Activated B cell treated with CpG ODN at 0.5 μM for 24 hours (primary cell): ENCODE measurements around the gene MIDN. TPM values are rescaled to one million over a fixed set of nuclear protein-coding genes. Genes with fewer than 3 reads are reported as not detected.

Experiments used
- ATAC-seq: fragments of 200-7000 bp; cut with Tn5 transposase; one replicate; pipeline ENCODE4 v1.10.0; 2021; ENCODE audit warnings: low read depth, mild to moderate bottlenecking, moderate library complexity
- CTCF ChIA-PET: fragments of 350-600 bp; sonication (Branson Sonifier 250); formaldehyde crosslinking; loops from one replicate; lab custom pipeline; 2021; ENCODE audit warnings: antibody characterized with exemption; lab: Charles Lee
- POLR2A ChIA-PET: fragments of 350-600 bp; sonication (Branson Sonifier 250); formaldehyde crosslinking; loops from one replicate; lab custom pipeline; 2021; ENCODE audit warnings: antibody characterized with exemption; lab: Charles Lee
- DNase-seq: peaks from one replicate; pipeline ENCODE4 v3.0.0; 2022
- H3K27ac Mint-ChIP-seq: one replicate; pipeline ENCODE4 v1.8.0; 2020; ENCODE audit warnings: mixed read lengths
- H3K27me3 Mint-ChIP-seq: one replicate; pipeline ENCODE4 v1.8.0; 2021; ENCODE audit warnings: mixed read lengths
- H3K36me3 Mint-ChIP-seq: one replicate; pipeline ENCODE4 v1.8.0; 2021; ENCODE audit warnings: low read depth, mixed read lengths
- H3K4me1 Mint-ChIP-seq: one replicate; pipeline ENCODE4 v1.8.0; 2021; ENCODE audit warnings: mixed read lengths
- H3K4me3 Mint-ChIP-seq: one replicate; pipeline ENCODE4 v1.8.0; 2020; ENCODE audit warnings: mild to moderate bottlenecking, mixed read lengths
- H3K9me3 Mint-ChIP-seq: one replicate; pipeline ENCODE4 v1.8.0; 2020; ENCODE audit warnings: mixed read lengths
- CTCF ChIP-seq: fragments of 200-600 bp; IDR thresholded peaks from one replicate; pipeline ENCODE4 v1.8.0; 2022; ENCODE audit warnings: antibody characterized with exemption, mild to moderate bottlenecking
- intact Hi-C: fragments of 100-400 bp; cut with micrococcal nuclease; formaldehyde crosslinking; loops from one replicate; pipeline ENCODE4 v1.15.1; 2024
- total RNA-seq: library from RNA; stranded (reverse); gene quantifications from 2 replicates; pipeline ENCODE4 v1.2.3, GENCODE V29; 2022

MIDN gene
- total RNA-seq, 1 donor from 2014 or later: 68.4 TPM

GRCh38 chr19:1273263-1274041 is 25.1 kb downstream of the MIDN start:
- Mint-ChIP-seq H3K4me3 (peak overlapping the region; percentile 44), H3K27ac (peak overlapping the region; percentile 63), H3K36me3 (peaks cover 59% of the 10 kb centered on the region), H3K9me3 (no peaks in the 10 kb centered on the region), H3K27me3 (no peaks in the 10 kb centered on the region), H3K4me1 (peaks cover 57% of the 10 kb centered on the region)
- no peak for DNase-seq
- intact Hi-C loops: no loop called here
- CTCF ChIA-PET: interaction anchor here (2.9 kb wide), 1 partner anchor 29 kb away, joined by 14 read pairs; no protein-coding TSS in a partner anchor
- no peak for ATAC-seq
- POLR2A ChIA-PET: interaction anchor here (0.6 to 4.0 kb wide), 12 partner anchors 8 to 780 kb away, joined by 3 to 33 read pairs (median 6); no protein-coding TSS in a partner anchor
- no peak for TF ChIP-seq CTCF

- Mint-ChIP-seq H3K36me3 (peaks cover 62% of the 10 kb centered on the region), H3K27ac (peak overlapping the region; percentile 63), H3K27me3 (no peaks in the 10 kb centered on the region), H3K4me1 (peaks cover 50% of the 10 kb centered on the region), H3K9me3 (no peaks in the 10 kb centered on the region), H3K4me3 (peak overlapping the region; percentile 35)
- ATAC-seq (no peak), DNase-seq (no peak)
- ChIA-PET POLR2A (interaction anchor here (0.6 to 4.0 kb wide), 6 partner anchors 9 to 197 kb away, joined by 4 to 33 read pairs (median 9); no protein-coding TSS in a partner anchor), CTCF (interaction anchor here (2.9 kb wide), 1 partner anchor 30 kb away, joined by 14 read pairs; no protein-coding TSS in a partner anchor)
- no peak for TF ChIP-seq CTCF
- intact Hi-C loops: no loop called here
Observed at GRCh38 chr19:1274081-1274851, 25.9 kb downstream of the MIDN start.

DNA sequence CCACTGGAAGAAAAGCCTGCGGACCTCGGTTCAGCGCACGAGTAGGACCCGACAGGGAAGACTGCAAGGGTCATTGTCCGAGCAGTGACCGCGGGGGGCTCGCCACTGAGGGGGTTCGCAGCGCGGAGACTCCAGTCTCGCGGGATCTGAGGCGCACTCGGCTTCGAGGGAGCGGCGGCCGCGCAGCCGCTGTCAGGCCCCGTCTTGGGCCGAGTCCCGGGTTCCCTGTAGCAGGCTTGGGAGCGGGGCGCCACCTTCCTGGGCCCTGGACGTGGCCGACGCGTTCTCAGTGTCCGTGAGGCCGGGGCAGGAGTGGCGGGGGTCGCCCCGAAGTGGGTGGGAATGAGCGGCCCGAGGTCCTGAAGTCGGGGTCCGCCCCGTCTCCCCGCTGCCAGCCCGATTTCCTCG is 26.5 kb downstream of the MIDN start:
- ChIA-PET CTCF (interaction anchor here (1.0 to 1.8 kb wide), 3 partner anchors 8 to 31 kb away, joined by 3 to 14 read pairs (median 4); no protein-coding TSS in a partner anchor), POLR2A (interaction anchor here (0.6 to 2.0 kb wide), 20 partner anchors 9 to 615 kb away, joined by 3 to 30 read pairs (median 4); partner anchors contain the start of genes ABCA7, MED16, REEP6 and RNU6-2)
- no peak for TF ChIP-seq CTCF
- intact Hi-C loops: loop anchor here (1.0 to 5.0 kb wide), 4 partner anchors 82 to 537 kb away; partner anchors contain the start of genes ATP8B3, RPS15 and UQCR11
- no peak for ATAC-seq
- Mint-ChIP-seq H3K4me1 (peaks cover 54% of the 10 kb centered on the region), H3K9me3 (no peaks in the 10 kb centered on the region), H3K27ac (no peak overlapping the region), H3K4me3 (peak overlapping the region; percentile 46), H3K27me3 (no peaks in the 10 kb centered on the region), H3K36me3 (peaks cover 66% of the 10 kb centered on the region)
- no peak for DNase-seq

DNA sequence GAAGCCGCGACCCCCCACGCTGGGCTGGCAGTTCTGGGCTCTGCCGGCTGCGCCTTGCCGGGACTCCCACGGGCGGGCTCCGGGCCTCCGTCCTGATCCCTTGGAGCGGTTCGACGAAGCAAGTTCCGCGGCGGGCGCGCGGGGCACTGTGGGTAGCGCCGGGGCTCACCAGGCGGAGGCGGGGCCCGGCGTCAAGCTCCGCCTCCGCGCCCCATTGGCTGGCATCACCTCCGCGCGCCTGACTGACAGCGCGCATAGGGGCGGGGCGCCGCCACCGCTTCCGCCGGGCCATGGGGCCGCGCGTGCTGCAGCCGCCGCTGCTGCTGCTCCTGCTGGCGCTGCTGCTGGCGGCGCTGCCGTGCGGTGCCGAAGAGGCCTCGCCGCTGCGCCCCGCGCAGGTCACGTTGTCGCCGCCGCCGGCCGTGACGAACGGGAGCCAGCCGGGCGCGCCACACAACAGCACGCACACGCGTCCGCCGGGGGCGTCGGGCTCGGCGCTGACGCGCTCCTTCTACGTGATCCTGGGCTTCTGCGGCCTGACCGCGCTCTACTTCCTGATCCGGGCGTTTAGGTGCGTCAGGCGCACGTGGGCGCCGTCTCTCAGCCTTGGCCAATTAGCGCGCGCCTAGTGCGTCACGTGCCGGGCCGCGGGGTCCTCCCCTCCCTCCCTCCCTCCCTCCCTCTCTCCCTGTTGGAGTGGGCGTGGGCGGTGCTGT is 27.0 kb downstream of the MIDN start, which contains the start of gene FAM174C:
TSS of gene FAM174C (plus strand) at position 271 of the 716 bp plus-strand sequence. CDS start at position 291, 20 bp downstream.
- Mint-ChIP-seq H3K9me3 (no peaks in the 10 kb centered on the region), H3K27me3 (no peaks in the 10 kb centered on the region), H3K36me3 (peaks cover 65% of the 10 kb centered on the region), H3K4me1 (peaks cover 51% of the 10 kb centered on the region), H3K4me3 (peak within 1 kb of the TSS; percentile 84), H3K27ac (peak within 1 kb of the TSS; percentile 88)
- peak; percentile 83 for ATAC-seq
- intact Hi-C loops: loop anchor here (1.0 to 5.0 kb wide), 4 partner anchors 82 to 537 kb away; partner anchors contain the start of genes ATP8B3, RPS15 and UQCR11
- CTCF ChIA-PET: interaction anchor here (1.0 to 1.8 kb wide), 3 partner anchors 9 to 31 kb away, joined by 3 to 14 read pairs (median 4); no protein-coding TSS in a partner anchor
- POLR2A ChIA-PET: interaction anchor here (0.5 to 1.8 kb wide), 23 partner anchors 9 to 616 kb away, joined by 3 to 30 read pairs (median 4); partner anchors contain the start of genes ABCA7, MED16, REEP6 and RNU6-2
- no peak for TF ChIP-seq CTCF
- peak; percentile 87 for DNase-seq
